WTC11 (cell line): ENCODE measurements around the gene SKIL. TPM values are rescaled to one million over a fixed set of nuclear protein-coding genes. Genes with fewer than 3 reads are reported as not detected.

ENCODE experiments used
- ATAC-seq: fragments of 200-7000 bp; cut with Tn5 transposase; 2 replicates; pipeline ENCODE4 v1.10.0; 2021; ENCODE audit warnings: mild to moderate bottlenecking, moderate library complexity
- CTCF ChIA-PET: fragments of 300-600 bp; sonication (Branson Sonifier 250); formaldehyde crosslinking; loops from one replicate; lab custom pipeline; 2021; ENCODE audit warnings: antibody characterized with exemption; lab: Charles Lee
- POLR2A ChIA-PET: fragments of 350-600 bp; sonication (Branson Sonifier 250); formaldehyde crosslinking; loops from one replicate; lab custom pipeline; 2021; ENCODE audit warnings: antibody characterized with exemption; lab: Charles Lee
- DNase-seq: peaks from one replicate; pipeline ENCODE4 v3.0.0; 2021; ENCODE audit warnings: low spot score
- H3K27ac Mint-ChIP-seq: 2 replicates; pipeline ENCODE4 v1.8.0; 2021; ENCODE audit warnings: mixed read lengths
- H3K27me3 Mint-ChIP-seq: 2 replicates; pipeline ENCODE4 v1.8.0; 2021; ENCODE audit warnings: low read depth, mild to moderate bottlenecking, moderate library complexity, mixed read lengths
- H3K36me3 Mint-ChIP-seq: 2 replicates; pipeline ENCODE4 v1.8.0; 2021; ENCODE audit warnings: mixed read lengths
- H3K4me1 Mint-ChIP-seq: 2 replicates; pipeline ENCODE4 v1.8.0; 2022; ENCODE audit warnings: mixed read lengths
- H3K4me3 Mint-ChIP-seq: 2 replicates; pipeline ENCODE4 v1.8.0; 2021; ENCODE audit warnings: mild to moderate bottlenecking, moderate library complexity, mixed read lengths
- H3K9me3 Mint-ChIP-seq: 2 replicates; pipeline ENCODE4 v1.8.0; 2021; ENCODE audit warnings: mixed read lengths
- ARID4B ChIP-seq: sonication (generic); formaldehyde crosslinking; IDR thresholded peaks from 2 replicates; pipeline ENCODE4 v1.8.0; 2023; ENCODE audit warnings: missing genetic modification reagents, mild to moderate bottlenecking, borderline replicate concordance
- ATF1 ChIP-seq: sonication (generic); formaldehyde crosslinking; IDR thresholded peaks from 2 replicates; pipeline ENCODE4 v1.8.1; 2023; ENCODE audit warnings: mild to moderate bottlenecking, moderate library complexity, missing genetic modification reagents
- CREM ChIP-seq: sonication (generic); formaldehyde crosslinking; IDR thresholded peaks from 2 replicates; pipeline ENCODE4 v1.8.1; 2022; ENCODE audit warnings: mild to moderate bottlenecking, missing genetic modification reagents, moderate library complexity
- EMX1 ChIP-seq: fragments of 250-450 bp; sonication (Bioruptor Pico); IDR thresholded peaks from 2 replicates; pipeline ENCODE4 v1.8.0; 2021; ENCODE audit warnings: mild to moderate bottlenecking
- GTF2I ChIP-seq: fragments of 250-450 bp; sonication (Bioruptor Pico); conservative IDR thresholded peaks from 2 replicates; pipeline ENCODE4 v1.4.0; 2021; ENCODE audit warnings: mild to moderate bottlenecking
- IRF1 ChIP-seq: sonication (generic); formaldehyde crosslinking; IDR thresholded peaks from 2 replicates; pipeline ENCODE4 v1.8.0; 2023; ENCODE audit warnings: missing genetic modification reagents
- KAT7 ChIP-seq: sonication (generic); formaldehyde crosslinking; IDR thresholded peaks from 2 replicates; pipeline ENCODE4 v1.8.1; 2023; ENCODE audit warnings: missing genetic modification reagents, mild to moderate bottlenecking, borderline replicate concordance
- MYBL2 ChIP-seq: sonication (generic); formaldehyde crosslinking; IDR thresholded peaks from 2 replicates; pipeline ENCODE4 v1.8.1; 2023; ENCODE audit warnings: mild to moderate bottlenecking, moderate library complexity, missing genetic modification reagents
- NFATC4 ChIP-seq: fragments of 250-450 bp; sonication (Bioruptor Pico); IDR thresholded peaks from 2 replicates; pipeline ENCODE4 v1.9.0; 2021; ENCODE audit warnings: mild to moderate bottlenecking
- NFE2L1 ChIP-seq: sonication (generic); formaldehyde crosslinking; IDR thresholded peaks from 2 replicates; pipeline ENCODE4 v1.8.1; 2023; ENCODE audit warnings: missing genetic modification reagents
- PRRX2 ChIP-seq: fragments of 250-450 bp; sonication (Bioruptor Pico); IDR thresholded peaks from 2 replicates; pipeline ENCODE4 v1.8.0; 2021; ENCODE audit warnings: mild to moderate bottlenecking
- SMAD4 ChIP-seq: sonication (generic); formaldehyde crosslinking; IDR thresholded peaks from 2 replicates; pipeline ENCODE4 v1.8.0; 2022; ENCODE audit warnings: mild to moderate bottlenecking, missing genetic modification reagents
- ZBTB21 ChIP-seq: sonication (generic); formaldehyde crosslinking; IDR thresholded peaks from 2 replicates; pipeline ENCODE4 v1.8.1; 2023; ENCODE audit warnings: mild to moderate bottlenecking, missing genetic modification reagents, borderline replicate concordance
- ZNF121 ChIP-seq: sonication (generic); formaldehyde crosslinking; IDR thresholded peaks from 2 replicates; pipeline ENCODE4 v1.8.0; 2023; ENCODE audit warnings: missing genetic modification reagents
- ZNF138 ChIP-seq: sonication (generic); formaldehyde crosslinking; conservative IDR thresholded peaks from 2 replicates; pipeline ENCODE4 v1.8.1; 2022; ENCODE audit warnings: mild to moderate bottlenecking, moderate library complexity, missing genetic modification reagents
- ZNF219 ChIP-seq: sonication (generic); formaldehyde crosslinking; IDR thresholded peaks from 2 replicates; pipeline ENCODE4 v1.8.0; 2023; ENCODE audit warnings: missing genetic modification reagents, mild to moderate bottlenecking, borderline replicate concordance
- total RNA-seq: library from RNA; stranded (reverse); gene quantifications from 3 replicates; pipeline ENCODE4 v1.2.3, GENCODE V29; 2021
- TF ChIP-seq, protein P1 (sequence below): sonication (generic); formaldehyde crosslinking; IDR thresholded peaks from 2 replicates; pipeline ENCODE4 v1.8.1; 2023; ENCODE audit warnings: mild to moderate bottlenecking, missing genetic modification reagents, moderate library complexity
- TF ChIP-seq, protein P2 (sequence below): sonication (generic); formaldehyde crosslinking; IDR thresholded peaks from 2 replicates; pipeline ENCODE4 v1.8.1; 2023; ENCODE audit warnings: mild to moderate bottlenecking, missing genetic modification reagents, borderline replicate concordance
- TF ChIP-seq, protein P3 (sequence below): sonication (generic); formaldehyde crosslinking; IDR thresholded peaks from 2 replicates; pipeline ENCODE4 v1.8.0; 2022; ENCODE audit warnings: mild to moderate bottlenecking, missing genetic modification reagents

Gene SKIL
- total RNA-seq, 1 experiment from 2014 or later, result 181 TPM

DNA sequence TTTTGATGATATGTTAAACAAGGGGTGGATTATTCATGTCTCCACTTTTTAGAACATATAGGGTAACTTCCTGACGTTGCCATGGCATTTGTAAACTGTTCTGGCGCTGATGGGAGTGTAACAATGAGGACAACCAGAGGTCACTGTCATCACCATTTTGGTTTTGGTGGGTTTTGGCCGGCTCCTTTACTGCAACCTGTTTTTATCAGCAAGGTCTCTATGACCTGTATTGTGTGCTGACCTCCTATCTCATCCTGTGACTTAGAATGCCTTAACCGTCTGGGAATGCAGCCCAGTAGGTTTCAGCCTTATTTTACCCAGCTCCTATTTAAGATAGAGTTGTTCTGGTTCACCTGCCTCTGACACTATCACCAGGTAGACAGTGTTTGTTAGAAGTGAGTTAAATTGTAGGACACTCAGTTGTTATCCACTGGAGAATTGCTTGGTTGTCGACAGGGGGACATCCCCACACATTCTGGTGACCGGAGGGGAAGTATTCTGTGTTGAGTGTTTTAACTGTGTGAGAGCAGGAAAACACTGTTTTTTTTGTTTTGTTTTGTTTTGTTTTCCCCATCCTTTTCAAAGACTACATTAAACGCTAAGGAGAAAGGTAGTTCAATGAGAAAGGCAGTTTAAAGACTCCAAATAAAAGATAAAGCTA, 36.9 kb upstream of the SKIL start:
- Mint-ChIP-seq H3K9me3 (peaks cover 6% of the 10 kb centered on the region), H3K27ac (peak overlapping the region; percentile 43; the same call in 1 of the 2 replicates), H3K4me3 (no peak overlapping the region), H3K27me3 (peaks cover 41% of the 10 kb centered on the region), H3K36me3 (peaks cover 5% of the 10 kb centered on the region), H3K4me1 (peaks cover 57% of the 10 kb centered on the region)
- DNase-seq (no peak), ATAC-seq (no peak)
- CTCF ChIA-PET, result no interaction called here
- POLR2A ChIA-PET, result interaction anchor here (0.6 kb wide), 1 partner anchor 60 kb away, joined by 3 read pairs; no protein-coding TSS in a partner anchor
- no peak for TF ChIP-seq SMAD4
- TF ChIP-seq IRF1 (CRISPR knock-in tag), result no peak
- no peak for TF ChIP-seq NFATC4 (CRISPR knock-in tag)
- TF ChIP-seq, protein P1, sequence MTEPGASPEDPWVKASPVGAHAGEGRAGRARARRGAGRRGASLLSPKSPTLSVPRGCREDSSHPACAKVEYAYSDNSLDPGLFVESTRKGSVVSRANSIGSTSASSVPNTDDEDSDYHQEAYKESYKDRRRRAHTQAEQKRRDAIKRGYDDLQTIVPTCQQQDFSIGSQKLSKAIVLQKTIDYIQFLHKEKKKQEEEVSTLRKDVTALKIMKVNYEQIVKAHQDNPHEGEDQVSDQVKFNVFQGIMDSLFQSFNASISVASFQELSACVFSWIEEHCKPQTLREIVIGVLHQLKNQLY (CRISPR knock-in tag), result no peak
- no peak for TF ChIP-seq ZNF219 (CRISPR knock-in tag)
- TF ChIP-seq ZBTB21, result no peak
- TF ChIP-seq NFE2L1 (CRISPR knock-in tag), result no peak
- TF ChIP-seq ATF1, result no peak

DNA sequence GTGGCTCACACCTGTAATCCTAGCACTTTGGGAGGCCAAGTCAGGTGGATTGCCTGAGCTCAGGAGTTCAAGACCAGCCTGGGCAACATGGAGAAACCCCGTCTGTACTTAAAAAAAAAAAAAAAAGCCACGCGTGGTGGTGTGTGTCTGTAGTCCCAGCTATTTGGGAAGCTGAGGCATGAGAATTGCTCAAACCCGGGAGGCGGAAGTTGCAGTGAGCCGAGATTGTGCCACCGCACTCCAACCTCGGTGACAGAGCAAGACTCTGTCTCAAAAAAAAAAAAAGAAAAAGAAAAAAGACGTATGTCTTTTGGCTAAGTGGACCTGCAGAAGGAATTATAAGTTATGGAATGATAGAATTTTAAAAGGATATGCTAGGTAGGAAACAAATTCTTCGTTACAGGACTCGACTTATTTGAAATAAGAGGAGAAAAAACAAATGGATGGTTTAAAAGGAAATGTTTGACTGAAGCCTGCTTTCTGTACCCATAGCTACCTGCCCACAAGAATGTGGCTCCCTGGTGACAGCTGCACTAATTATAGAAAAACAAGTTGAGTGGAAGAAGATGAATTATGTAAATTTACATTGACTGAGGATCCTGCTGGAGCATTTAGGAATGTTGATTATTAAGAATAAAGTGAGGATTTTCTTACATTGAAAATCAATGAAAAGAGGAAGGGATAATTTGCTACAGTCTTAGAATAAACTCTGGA, 36.0 kb upstream of the SKIL start:
- DNase-seq, result no peak
- POLR2A ChIA-PET, result no interaction called here

More for the DNA sequence above, 36.0 kb upstream of the SKIL start:
- H3K9me3 Mint-ChIP-seq, result peaks cover 14% of the 10 kb centered on the region
- peaks cover 41% of the 10 kb centered on the region for H3K27me3 Mint-ChIP-seq
- H3K4me1 Mint-ChIP-seq, result peaks cover 57% of the 10 kb centered on the region
- no peak for TF ChIP-seq MYBL2
- no peak for TF ChIP-seq EMX1
- TF ChIP-seq KAT7 (CRISPR knock-in tag), result no peak
- TF ChIP-seq ZNF138 (CRISPR knock-in tag), result no peak
- no peak for TF ChIP-seq ARID4B
- TF ChIP-seq NFE2L1 (CRISPR knock-in tag), result no peak
- TF ChIP-seq, protein P2, sequence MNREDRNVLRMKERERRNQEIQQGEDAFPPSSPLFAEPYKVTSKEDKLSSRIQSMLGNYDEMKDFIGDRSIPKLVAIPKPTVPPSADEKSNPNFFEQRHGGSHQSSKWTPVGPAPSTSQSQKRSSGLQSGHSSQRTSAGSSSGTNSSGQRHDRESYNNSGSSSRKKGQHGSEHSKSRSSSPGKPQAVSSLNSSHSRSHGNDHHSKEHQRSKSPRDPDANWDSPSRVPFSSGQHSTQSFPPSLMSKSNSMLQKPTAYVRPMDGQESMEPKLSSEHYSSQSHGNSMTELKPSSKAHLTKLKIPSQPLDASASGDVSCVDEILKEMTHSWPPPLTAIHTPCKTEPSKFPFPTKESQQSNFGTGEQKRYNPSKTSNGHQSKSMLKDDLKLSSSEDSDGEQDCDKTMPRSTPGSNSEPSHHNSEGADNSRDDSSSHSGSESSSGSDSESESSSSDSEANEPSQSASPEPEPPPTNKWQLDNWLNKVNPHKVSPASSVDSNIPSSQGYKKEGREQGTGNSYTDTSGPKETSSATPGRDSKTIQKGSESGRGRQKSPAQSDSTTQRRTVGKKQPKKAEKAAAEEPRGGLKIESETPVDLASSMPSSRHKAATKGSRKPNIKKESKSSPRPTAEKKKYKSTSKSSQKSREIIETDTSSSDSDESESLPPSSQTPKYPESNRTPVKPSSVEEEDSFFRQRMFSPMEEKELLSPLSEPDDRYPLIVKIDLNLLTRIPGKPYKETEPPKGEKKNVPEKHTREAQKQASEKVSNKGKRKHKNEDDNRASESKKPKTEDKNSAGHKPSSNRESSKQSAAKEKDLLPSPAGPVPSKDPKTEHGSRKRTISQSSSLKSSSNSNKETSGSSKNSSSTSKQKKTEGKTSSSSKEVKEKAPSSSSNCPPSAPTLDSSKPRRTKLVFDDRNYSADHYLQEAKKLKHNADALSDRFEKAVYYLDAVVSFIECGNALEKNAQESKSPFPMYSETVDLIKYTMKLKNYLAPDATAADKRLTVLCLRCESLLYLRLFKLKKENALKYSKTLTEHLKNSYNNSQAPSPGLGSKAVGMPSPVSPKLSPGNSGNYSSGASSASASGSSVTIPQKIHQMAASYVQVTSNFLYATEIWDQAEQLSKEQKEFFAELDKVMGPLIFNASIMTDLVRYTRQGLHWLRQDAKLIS (CRISPR knock-in tag), result no peak
- no peak for TF ChIP-seq ZBTB21
- TF ChIP-seq ATF1, result no peak
- TF ChIP-seq GTF2I (CRISPR knock-in tag), result no peak
- no peak for TF ChIP-seq ZNF121 (CRISPR knock-in tag)
- TF ChIP-seq CREM (CRISPR knock-in tag), result no peak
- TF ChIP-seq, protein P3, sequence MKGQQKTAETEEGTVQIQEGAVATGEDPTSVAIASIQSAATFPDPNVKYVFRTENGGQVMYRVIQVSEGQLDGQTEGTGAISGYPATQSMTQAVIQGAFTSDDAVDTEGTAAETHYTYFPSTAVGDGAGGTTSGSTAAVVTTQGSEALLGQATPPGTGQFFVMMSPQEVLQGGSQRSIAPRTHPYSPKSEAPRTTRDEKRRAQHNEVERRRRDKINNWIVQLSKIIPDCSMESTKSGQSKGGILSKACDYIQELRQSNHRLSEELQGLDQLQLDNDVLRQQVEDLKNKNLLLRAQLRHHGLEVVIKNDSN (CRISPR knock-in tag), result no peak
- no peak for TF ChIP-seq PRRX2 (CRISPR knock-in tag)
- H3K4me3 Mint-ChIP-seq, result no peak overlapping the region
- no peak overlapping the region for H3K27ac Mint-ChIP-seq
- H3K36me3 Mint-ChIP-seq, result peaks cover 13% of the 10 kb centered on the region
- CTCF ChIA-PET, result interaction anchor here (0.6 kb wide), 1 partner anchor 8 kb away, joined by 3 read pairs; no protein-coding TSS in a partner anchor
- no peak for ATAC-seq
